Mucosa of rectum (tissue), 2 donors: Measurements from ENCODE around the gene B3GALNT2.

Source experiments
- H3K27ac ChIP-seq, 2 donors: one replicate each; pipeline ENCODE4 v1.7.0; 2013; ENCODE audit warnings: inconsistent platforms in 2 of 2, low read depth in 2 of 2, low read length in 2 of 2
- H3K27me3 ChIP-seq, 2 donors: one replicate each; pipeline ENCODE4 v1.7.0; 2013; ENCODE audit warnings: low read length in 2 of 2; ENCODE audit not compliant: control insufficient read depth in 2 of 2, insufficient read depth in 2 of 2
- H3K36me3 ChIP-seq, 2 donors: one replicate each; pipeline ENCODE4 v1.7.0; 2013; ENCODE audit warnings: low read length in 2 of 2; ENCODE audit not compliant: control insufficient read depth in 2 of 2, insufficient read depth in 2 of 2
- H3K4me1 ChIP-seq, 2 donors: one replicate each; pipeline ENCODE4 v1.7.0; 2013; ENCODE audit warnings: low read length in 2 of 2, mild to moderate bottlenecking in 1 of 2; ENCODE audit not compliant: control insufficient read depth in 2 of 2, insufficient read depth in 2 of 2
- H3K4me3 ChIP-seq, 2 donors: one replicate each; pipeline ENCODE4 v1.7.0; 2013; ENCODE audit warnings: low read length in 2 of 2
- H3K9ac ChIP-seq, 2 donors: one replicate each; pipeline ENCODE4 v1.7.0; 2013; ENCODE audit warnings: low read length in 2 of 2, low read depth in 1 of 2, mild to moderate bottlenecking in 1 of 2
- H3K9me3 ChIP-seq, 2 donors: one replicate each; pipeline ENCODE4 v1.7.0; 2013; ENCODE audit warnings: low read length in 2 of 2; ENCODE audit not compliant: control insufficient read depth in 2 of 2
- donor health status: healthy.
- donor health status: Normal muscosa, but diverticular disease.

Gene B3GALNT2

DNA sequence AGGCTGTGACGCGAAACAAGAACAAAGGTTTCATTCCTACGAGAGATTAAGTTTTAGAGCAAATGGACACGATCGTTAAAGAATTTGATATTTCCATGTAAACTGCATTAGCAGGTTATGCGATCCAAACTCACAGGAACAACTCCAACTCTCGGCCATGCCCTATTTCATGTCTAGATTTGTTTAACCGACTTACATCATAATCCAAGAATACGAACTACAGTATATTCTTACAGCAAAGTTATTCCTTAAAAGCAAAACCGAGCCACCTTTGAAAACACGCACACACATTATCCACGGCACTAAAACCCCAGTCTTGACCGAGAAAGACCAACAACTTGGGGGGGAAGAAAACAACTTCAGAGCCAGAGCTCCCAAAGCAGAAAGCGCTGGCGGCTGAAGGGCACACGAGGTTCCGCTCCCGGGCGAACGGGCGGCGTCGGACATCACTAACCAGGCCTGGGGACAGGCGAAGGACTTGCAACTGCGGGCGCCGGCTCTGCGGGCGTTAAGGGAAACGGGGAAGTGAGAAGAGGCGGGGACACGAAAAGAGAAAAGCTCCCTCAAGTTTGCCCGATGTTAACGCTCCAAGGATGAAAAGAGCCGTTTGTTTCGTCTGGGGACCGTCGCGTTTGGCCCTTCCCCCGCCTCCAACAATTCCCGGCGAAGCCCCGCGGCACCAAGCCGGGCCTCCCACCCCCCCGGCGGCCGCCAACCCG, 690 bp downstream of the B3GALNT2 start:
- no peaks in the 10 kb centered on the region for H3K27me3 ChIP-seq
- H3K4me1 ChIP-seq: peaks cover 3 to 12% of the 10 kb centered on the region in 2 donors

DNA sequence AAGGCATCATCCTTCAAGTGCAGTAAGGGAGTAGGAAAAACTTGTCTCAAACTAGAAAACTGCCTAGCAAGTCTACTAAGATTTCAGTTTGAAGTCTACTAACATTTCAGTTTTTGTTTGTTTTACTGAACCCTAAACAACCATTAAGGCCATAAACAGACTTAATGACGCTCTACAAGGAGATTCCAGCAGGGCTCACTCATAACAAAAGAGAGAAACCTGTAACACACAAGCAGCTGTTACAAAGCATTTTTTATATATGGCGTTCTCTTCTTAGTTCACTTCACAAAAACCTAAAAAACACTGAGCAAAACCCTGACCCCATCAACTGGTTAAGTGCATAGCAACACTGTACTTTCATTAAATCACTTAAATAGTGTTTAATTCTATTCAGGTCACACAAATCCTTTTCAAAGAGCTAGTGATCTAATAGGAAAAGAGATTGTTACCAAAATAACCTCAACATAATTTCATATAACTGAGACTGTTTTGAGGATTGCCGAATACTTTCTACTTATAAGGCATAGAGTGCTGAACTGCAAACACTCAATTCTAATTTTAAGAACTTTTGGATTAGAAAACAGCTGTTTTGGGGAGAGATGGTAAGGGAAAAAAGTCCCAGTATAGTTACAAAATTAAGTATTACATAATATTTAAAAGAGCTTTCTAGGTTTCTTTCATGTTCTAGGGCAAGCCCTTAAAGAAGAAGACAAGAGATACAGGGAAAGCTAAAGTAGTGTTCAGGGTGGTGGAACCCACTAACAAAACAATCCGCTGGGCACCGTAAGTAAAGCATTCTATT, 1.4 kb downstream of the B3GALNT2 start:
- Histone ChIP-seq H3K4me3 (peak overlapping the region; percentile 86 to 90), H3K9me3 (no peaks in the 10 kb centered on the region), H3K27me3 (no peaks in the 10 kb centered on the region), H3K27ac (peak overlapping the region; percentile 92 to 99), H3K36me3 (no peaks in the 10 kb centered on the region), H3K4me1 (peaks cover 3 to 12% of the 10 kb centered on the region in 2 donors), H3K9ac (peak overlapping the region; percentile 69 to 90)

More for the DNA sequence above, 690 bp downstream of the B3GALNT2 start:
- Histone ChIP-seq H3K9me3 (no peaks in the 10 kb centered on the region), H3K36me3 (no peaks in the 10 kb centered on the region), H3K9ac (peak overlapping the region; percentile 69 to 90), H3K4me3 (peak overlapping the region; percentile 86 to 90), H3K27ac (peak overlapping the region; percentile 92 to 99)

DNA sequence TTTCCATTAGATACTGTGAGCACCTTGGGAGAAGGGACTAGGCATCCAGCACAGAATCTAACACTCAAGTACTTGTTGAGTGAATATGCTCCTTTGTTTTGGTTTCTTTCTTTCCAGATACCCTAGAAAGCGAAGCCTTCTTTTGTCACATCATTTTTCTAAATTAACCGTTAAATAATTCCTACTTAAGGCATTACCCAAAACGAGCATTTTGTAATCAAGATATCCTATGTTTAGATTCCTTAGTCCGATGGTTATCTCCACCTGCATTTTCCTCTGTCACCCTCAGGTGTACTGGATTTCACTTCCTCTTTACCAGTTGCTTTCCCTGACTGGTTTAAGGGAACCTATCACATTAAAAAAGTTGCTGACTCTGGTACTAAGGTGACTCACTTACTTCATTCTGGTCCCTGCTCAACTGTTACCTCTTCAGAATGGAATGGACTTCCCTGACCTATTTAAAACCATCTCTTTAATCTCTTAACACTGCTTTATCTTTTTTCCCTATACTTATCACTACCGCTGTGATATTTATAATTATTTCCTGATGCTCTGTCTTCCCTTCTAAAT, 3.2 kb downstream of the B3GALNT2 start:
- Histone ChIP-seq H3K36me3 (no peaks in the 10 kb centered on the region), H3K9ac (no peak overlapping the region), H3K27ac (no peak overlapping the region), H3K9me3 (no peaks in the 10 kb centered on the region), H3K4me1 (peaks cover 3 to 12% of the 10 kb centered on the region in 2 donors), H3K27me3 (no peaks in the 10 kb centered on the region), H3K4me3 (no peak overlapping the region)

DNA sequence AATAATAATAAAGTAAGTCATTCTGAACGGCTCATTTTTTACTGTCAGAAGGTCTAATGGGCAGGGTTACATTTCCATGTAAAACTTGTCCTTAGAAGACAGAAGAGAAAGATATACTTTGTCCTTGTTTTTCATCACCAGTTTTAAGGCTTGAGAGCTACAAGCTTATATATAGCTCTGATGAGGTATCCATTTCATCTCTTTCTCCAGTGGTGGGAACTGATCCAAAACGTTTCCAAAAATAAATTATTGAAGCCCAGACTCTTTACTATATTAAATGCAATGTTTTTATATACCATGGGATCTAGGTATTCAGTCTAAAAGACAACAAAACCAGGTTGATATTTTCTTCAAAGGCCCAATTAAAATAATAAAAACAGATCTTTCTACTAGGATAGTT, 8.7 kb downstream of the B3GALNT2 start:
- Histone ChIP-seq H3K27me3 (no peaks in the 10 kb centered on the region), H3K27ac (no peak overlapping the region), H3K36me3 (peaks cover 10 to 20% of the 10 kb centered on the region in 2 donors), H3K4me3 (no peak overlapping the region), H3K9me3 (no peaks in the 10 kb centered on the region), H3K9ac (no peak overlapping the region), H3K4me1 (no peaks in the 10 kb centered on the region)

DNA sequence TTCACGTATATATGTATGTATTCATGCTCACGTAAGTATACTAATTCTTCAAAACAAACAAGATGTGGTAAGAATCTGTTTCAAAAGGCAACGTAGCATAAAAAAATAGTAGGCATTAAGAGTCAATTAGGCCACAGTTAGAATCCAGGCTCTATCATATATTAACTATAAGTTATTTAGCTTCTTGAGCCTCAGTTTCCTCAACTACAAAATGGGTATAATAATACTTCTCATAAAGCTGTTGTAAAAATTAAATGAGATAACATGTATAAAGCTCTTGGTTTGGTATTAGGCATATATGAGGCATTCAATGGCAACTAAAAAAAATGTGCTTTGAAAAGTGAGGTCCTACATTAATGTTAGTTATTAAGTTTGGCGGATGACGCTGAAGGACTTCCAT, 9.2 kb downstream of the B3GALNT2 start:
- H3K4me1 ChIP-seq: no peaks in the 10 kb centered on the region
- no peak overlapping the region for H3K4me3 ChIP-seq
- H3K9me3 ChIP-seq: no peaks in the 10 kb centered on the region
- H3K27ac ChIP-seq: no peak overlapping the region
- H3K27me3 ChIP-seq: no peaks in the 10 kb centered on the region
- peaks cover 10 to 20% of the 10 kb centered on the region in 2 donors for H3K36me3 ChIP-seq
- H3K9ac ChIP-seq: no peak overlapping the region

DNA sequence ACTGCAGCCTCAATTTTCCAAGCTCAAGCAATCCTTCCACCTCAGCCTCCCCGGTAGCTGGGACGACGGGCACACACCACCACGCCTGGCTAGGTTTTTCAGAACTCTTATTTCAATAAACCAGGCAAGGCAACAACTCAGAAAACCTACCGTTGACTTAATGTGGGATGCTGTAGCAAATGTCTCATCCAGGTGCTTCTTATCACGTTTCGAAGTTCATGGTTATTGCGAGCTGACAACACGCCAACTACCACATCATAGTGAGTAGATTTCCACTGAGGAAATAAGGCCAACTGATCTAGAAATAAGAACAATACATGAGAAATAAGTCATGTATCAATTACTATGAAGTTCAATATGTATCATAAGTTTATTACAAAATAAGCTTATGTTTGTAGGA, 9.7 kb downstream of the B3GALNT2 start:
- H3K27me3 ChIP-seq: no peaks in the 10 kb centered on the region
- H3K27ac ChIP-seq: no peak overlapping the region
- peaks cover 10 to 20% of the 10 kb centered on the region in 2 donors for H3K36me3 ChIP-seq
- no peaks in the 10 kb centered on the region for H3K4me1 ChIP-seq
- H3K4me3 ChIP-seq: no peak overlapping the region
- no peaks in the 10 kb centered on the region for H3K9me3 ChIP-seq
- H3K9ac ChIP-seq: no peak overlapping the region

DNA sequence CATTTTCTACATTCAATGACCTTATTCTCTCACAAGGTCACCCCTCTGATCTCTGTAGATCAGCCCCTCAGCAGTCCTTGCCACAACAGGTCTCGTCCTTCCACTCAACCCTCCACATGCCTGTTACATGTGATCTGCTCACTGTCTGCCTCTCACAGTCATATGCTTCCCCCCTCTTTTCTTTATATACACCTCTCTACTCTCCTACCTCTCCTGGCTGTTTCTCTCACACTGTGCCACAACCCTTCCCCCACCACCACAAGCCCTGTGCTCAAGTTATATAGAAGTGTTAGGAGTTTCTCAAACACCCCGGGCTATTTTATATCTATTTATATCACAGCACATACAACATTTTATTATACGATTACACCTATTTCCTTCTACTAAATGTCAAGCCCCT, 12.6 kb downstream of the B3GALNT2 start:
- H3K36me3 ChIP-seq: peaks cover 16 to 20% of the 10 kb centered on the region in 2 donors
- H3K9me3 ChIP-seq: no peaks in the 10 kb centered on the region

DNA sequence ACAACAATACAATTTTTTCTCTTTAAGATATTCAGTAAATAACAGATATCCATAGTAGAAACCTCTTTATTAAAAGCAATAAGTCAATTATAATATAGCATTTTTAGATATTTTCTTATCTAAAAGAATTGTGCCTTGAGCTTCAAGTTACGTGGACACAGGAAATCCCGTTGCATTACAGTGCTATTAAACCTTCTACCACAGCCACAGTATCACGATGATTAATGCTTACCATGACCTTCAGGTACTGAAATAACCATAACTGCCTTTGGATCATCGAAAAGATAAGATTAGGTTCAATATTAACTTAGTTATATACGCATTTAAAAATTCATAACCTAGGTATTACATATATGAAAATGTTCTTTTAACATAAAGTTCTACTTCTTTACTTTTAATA, 17.9 kb downstream of the B3GALNT2 start:
- H3K36me3 ChIP-seq: peaks cover 14 to 30% of the 10 kb centered on the region in 2 donors
- H3K27ac ChIP-seq: no peak overlapping the region

More for the DNA sequence above, 12.6 kb downstream of the B3GALNT2 start:
- Histone ChIP-seq H3K9ac (no peak overlapping the region), H3K4me1 (no peaks in the 10 kb centered on the region), H3K27me3 (no peaks in the 10 kb centered on the region), H3K4me3 (no peak overlapping the region), H3K27ac (no peak overlapping the region)

DNA sequence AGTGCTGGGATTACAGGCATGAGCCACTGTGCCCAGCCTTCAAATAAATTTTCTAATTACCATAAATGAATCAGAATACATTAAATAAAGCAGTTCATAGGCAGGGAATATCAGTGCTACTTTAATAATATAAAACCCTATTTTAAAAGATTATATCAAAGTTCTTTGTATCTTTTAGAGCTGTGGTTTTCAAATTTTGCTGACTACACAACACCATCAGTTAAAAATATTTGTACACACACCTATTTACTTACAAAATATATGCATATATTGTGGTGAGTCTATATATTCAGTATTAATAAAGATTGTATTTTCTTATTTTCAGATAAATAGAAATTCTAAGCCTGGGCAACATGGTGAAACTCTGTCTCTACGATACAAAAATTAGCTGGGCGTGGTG, 18.7 kb downstream of the B3GALNT2 start:
- Histone ChIP-seq H3K9ac (no peak overlapping the region), H3K4me3 (no peak overlapping the region), H3K27me3 (no peaks in the 10 kb centered on the region), H3K36me3 (peaks cover 14 to 30% of the 10 kb centered on the region in 2 donors), H3K27ac (no peak overlapping the region), H3K4me1 (no peaks in the 10 kb centered on the region), H3K9me3 (no peaks in the 10 kb centered on the region)

More for the DNA sequence above, 17.9 kb downstream of the B3GALNT2 start:
- H3K4me1 ChIP-seq: no peaks in the 10 kb centered on the region
- no peak overlapping the region for H3K9ac ChIP-seq
- no peaks in the 10 kb centered on the region for H3K9me3 ChIP-seq
- H3K4me3 ChIP-seq: no peak overlapping the region
- no peaks in the 10 kb centered on the region for H3K27me3 ChIP-seq

DNA sequence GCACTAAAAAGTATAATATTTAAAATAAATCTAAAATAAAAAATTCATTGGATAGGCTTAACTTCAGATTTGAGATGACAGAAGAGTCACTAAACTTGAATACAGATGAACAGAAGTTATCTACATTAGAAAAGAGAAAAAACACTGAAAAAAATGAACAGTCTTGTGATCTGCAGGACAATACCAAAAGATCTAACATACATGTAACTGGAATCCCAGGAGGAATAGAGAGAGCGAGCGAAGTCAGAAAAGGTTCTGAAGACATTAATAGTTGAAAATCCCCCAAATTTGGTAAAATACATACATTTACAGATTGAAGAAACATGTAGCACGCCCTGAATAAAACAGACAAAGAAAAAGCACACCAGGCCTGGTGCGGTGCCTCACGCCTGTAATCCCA, 21.2 kb downstream of the B3GALNT2 start:
- Histone ChIP-seq H3K36me3 (peaks cover 26 to 47% of the 10 kb centered on the region in 2 donors), H3K27ac (no peak overlapping the region), H3K27me3 (no peaks in the 10 kb centered on the region), H3K4me3 (no peak overlapping the region), H3K9me3 (no peaks in the 10 kb centered on the region), H3K4me1 (no peaks in the 10 kb centered on the region), H3K9ac (no peak overlapping the region)
